ENCODE results near the gene FIGN. TPM values are rescaled to one million over a fixed set of nuclear protein-coding genes. Genes with fewer than 3 reads are reported as not detected.
A peak's percentile ranks its signal among the peaks of the same experiment; 100 is the strongest.

FIGN gene
- polyA plus RNA-seq, 1 donor from 2014 or later, result 0.71 TPM

DNA sequence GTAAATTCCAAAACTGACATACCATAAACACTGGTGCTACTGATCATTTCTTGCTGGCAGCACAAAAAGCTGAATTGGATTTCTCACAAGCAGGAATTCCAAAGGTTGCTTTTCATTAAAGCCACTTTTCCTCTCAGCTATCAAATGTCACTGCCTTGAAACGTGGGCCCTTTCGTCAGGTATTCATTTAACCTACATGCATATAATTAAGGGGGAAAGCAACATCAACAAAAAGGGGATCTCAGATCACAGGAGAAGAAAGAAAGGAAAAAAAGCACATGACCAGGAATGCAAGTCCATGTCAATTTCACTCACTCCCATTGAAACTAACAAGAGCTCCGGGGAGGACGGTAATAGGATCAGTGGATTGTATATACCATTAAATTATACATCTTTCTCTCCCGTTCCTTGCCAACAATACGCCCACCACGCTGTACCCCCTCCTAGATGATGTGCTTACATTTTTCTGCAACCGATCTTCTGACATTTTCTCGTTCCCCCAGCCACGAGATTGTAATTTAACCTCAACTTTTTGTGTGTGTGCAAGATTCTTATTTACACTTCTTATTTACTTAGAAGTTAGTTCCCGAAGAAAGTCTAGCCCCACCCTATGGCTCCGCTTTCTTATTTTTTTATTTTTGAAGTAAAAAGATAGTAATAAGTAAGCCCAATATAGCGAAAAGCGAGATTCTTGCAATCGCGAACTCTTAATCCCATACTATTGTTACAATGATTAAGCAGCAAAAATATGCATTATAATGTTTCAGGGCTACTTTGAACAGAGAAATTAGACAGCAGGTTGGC is 725 bp downstream of the FIGN start:
- H3K79me2 ChIP-seq (replicated peaks; ENCODE audit: insufficient read depth, low read length), result peaks cover 37% of the 10 kb centered on the region
- H3K4me3 ChIP-seq (ENCODE audit: low read length), result peak overlapping the region; percentile 77
- H4K20me1 ChIP-seq (ENCODE audit: insufficient read depth), result no peaks in the 10 kb centered on the region
- peak overlapping the region; percentile 58 for H2AFZ ChIP-seq (ENCODE audit: low read depth, low read length)
- H3K36me3 ChIP-seq (ENCODE audit: insufficient read depth, low read length), result no peaks in the 10 kb centered on the region
- TF ChIP-seq POLR2AphosphoS5 (IDR thresholded peaks at IDR 0.05), result no peak
- TF ChIP-seq RAD21 (conservative IDR thresholded peaks at IDR 0.05), result no peak
- TF ChIP-seq MXI1 (conservative IDR thresholded peaks at IDR 0.05; ENCODE audit: poor library complexity, severe bottlenecking), result no peak
- TF ChIP-seq, protein P1, sequence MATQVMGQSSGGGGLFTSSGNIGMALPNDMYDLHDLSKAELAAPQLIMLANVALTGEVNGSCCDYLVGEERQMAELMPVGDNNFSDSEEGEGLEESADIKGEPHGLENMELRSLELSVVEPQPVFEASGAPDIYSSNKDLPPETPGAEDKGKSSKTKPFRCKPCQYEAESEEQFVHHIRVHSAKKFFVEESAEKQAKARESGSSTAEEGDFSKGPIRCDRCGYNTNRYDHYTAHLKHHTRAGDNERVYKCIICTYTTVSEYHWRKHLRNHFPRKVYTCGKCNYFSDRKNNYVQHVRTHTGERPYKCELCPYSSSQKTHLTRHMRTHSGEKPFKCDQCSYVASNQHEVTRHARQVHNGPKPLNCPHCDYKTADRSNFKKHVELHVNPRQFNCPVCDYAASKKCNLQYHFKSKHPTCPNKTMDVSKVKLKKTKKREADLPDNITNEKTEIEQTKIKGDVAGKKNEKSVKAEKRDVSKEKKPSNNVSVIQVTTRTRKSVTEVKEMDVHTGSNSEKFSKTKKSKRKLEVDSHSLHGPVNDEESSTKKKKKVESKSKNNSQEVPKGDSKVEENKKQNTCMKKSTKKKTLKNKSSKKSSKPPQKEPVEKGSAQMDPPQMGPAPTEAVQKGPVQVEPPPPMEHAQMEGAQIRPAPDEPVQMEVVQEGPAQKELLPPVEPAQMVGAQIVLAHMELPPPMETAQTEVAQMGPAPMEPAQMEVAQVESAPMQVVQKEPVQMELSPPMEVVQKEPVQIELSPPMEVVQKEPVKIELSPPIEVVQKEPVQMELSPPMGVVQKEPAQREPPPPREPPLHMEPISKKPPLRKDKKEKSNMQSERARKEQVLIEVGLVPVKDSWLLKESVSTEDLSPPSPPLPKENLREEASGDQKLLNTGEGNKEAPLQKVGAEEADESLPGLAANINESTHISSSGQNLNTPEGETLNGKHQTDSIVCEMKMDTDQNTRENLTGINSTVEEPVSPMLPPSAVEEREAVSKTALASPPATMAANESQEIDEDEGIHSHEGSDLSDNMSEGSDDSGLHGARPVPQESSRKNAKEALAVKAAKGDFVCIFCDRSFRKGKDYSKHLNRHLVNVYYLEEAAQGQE (IDR thresholded peaks at IDR 0.05; ENCODE audit: borderline replicate concordance), result no peak
- TF ChIP-seq EP300 (conservative IDR thresholded peaks at IDR 0.05; ENCODE audit: poor library complexity, severe bottlenecking), result no peak
- TF ChIP-seq, protein P2, sequence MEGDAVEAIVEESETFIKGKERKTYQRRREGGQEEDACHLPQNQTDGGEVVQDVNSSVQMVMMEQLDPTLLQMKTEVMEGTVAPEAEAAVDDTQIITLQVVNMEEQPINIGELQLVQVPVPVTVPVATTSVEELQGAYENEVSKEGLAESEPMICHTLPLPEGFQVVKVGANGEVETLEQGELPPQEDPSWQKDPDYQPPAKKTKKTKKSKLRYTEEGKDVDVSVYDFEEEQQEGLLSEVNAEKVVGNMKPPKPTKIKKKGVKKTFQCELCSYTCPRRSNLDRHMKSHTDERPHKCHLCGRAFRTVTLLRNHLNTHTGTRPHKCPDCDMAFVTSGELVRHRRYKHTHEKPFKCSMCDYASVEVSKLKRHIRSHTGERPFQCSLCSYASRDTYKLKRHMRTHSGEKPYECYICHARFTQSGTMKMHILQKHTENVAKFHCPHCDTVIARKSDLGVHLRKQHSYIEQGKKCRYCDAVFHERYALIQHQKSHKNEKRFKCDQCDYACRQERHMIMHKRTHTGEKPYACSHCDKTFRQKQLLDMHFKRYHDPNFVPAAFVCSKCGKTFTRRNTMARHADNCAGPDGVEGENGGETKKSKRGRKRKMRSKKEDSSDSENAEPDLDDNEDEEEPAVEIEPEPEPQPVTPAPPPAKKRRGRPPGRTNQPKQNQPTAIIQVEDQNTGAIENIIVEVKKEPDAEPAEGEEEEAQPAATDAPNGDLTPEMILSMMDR (IDR thresholded peaks at IDR 0.05; ENCODE audit: poor library complexity, severe bottlenecking), result no peak
- H3F3A ChIP-seq (ENCODE audit: insufficient read depth, low read length, poor library complexity, severe bottlenecking), result peaks cover 7% of the 10 kb centered on the region
- H3K27ac ChIP-seq (ENCODE audit: low read length), result no peak overlapping the region
- H3K9ac ChIP-seq (ENCODE audit: low read length), result peak overlapping the region; percentile 49
- peak overlapping the region; percentile 83 for H3K4me2 ChIP-seq (ENCODE audit: low read length)
- no peaks in the 10 kb centered on the region for H3K9me2 ChIP-seq (ENCODE audit: insufficient read depth, low read length)
- no peaks in the 10 kb centered on the region for H3K9me3 ChIP-seq (ENCODE audit: low read length)
- peaks cover 12% of the 10 kb centered on the region for H3K27me3 ChIP-seq (ENCODE audit: insufficient read depth, low read depth, low read length)

DNA sequence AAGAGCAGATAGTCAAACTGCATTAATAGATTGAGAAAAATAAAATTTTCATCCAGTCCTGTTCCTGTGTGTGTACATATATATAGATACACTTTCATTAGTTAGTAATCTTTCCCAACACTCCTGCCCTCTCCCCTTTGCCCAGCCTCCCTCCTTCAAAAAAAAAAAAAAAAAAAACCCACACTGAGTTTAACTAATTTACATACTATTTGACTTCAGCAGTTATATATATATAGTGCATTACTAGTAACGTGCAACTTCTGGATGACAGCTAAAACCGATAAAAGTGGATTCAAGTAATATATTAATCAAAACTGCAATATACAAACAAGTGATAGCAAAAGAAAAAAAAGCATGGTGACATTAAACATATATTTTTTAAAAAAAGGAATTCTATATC is 1.4 kb downstream of the FIGN start:
- TF ChIP-seq POLR2AphosphoS5 (IDR thresholded peaks at IDR 0.05), result no peak
- TF ChIP-seq, protein P1 (IDR thresholded peaks at IDR 0.05; ENCODE audit: borderline replicate concordance), result no peak
- no peak for TF ChIP-seq MXI1 (conservative IDR thresholded peaks at IDR 0.05; ENCODE audit: poor library complexity, severe bottlenecking)
- TF ChIP-seq EZH2 (IDR thresholded peaks at IDR 0.05; ENCODE audit: borderline replicate concordance, insufficient read depth, low read length, poor library complexity, severe bottlenecking), result no peak
- TF ChIP-seq SMC3 (conservative IDR thresholded peaks at IDR 0.05; ENCODE audit: poor library complexity), result no peak
- TF ChIP-seq TAF1 (IDR thresholded peaks at IDR 0.05; ENCODE audit: low read depth), result no peak
- TF ChIP-seq EP300 (conservative IDR thresholded peaks at IDR 0.05; ENCODE audit: poor library complexity, severe bottlenecking), result no peak
- no peak for TF ChIP-seq RAD21 (conservative IDR thresholded peaks at IDR 0.05)
- TF ChIP-seq, protein P2 (IDR thresholded peaks at IDR 0.05; ENCODE audit: poor library complexity, severe bottlenecking), result no peak
- Histone ChIP-seq H3F3A (ENCODE audit: insufficient read depth, low read length, poor library complexity, severe bottlenecking) (peaks cover 7% of the 10 kb centered on the region), H3K27me3 (ENCODE audit: insufficient read depth, low read depth, low read length) (peaks cover 12% of the 10 kb centered on the region), H3K9me3 (ENCODE audit: low read length) (no peaks in the 10 kb centered on the region), H3K4me2 (ENCODE audit: low read length) (no peak overlapping the region), H3K27ac (ENCODE audit: low read length) (no peak overlapping the region), H3K9ac (ENCODE audit: low read length) (no peak overlapping the region), H3K36me3 (ENCODE audit: insufficient read depth, low read length) (no peaks in the 10 kb centered on the region), H3K79me2 (replicated peaks; ENCODE audit: insufficient read depth, low read length) (peaks cover 44% of the 10 kb centered on the region), H2AFZ (ENCODE audit: low read depth, low read length) (no peak overlapping the region), H3K4me3 (ENCODE audit: low read length) (peak overlapping the region; percentile 77), H3K9me2 (ENCODE audit: insufficient read depth, low read length) (no peaks in the 10 kb centered on the region), H4K20me1 (ENCODE audit: insufficient read depth) (no peaks in the 10 kb centered on the region)
